ENCODE results near the gene CHKA. TPM values are rescaled to one million over a fixed set of nuclear protein-coding genes. Genes with fewer than 3 reads are reported as not detected.

The CHKA gene
- total and polyA plus RNA-seq, 9 of the 15 experiments (the other 6 are each of a cell fraction or from before 2014, with no cell fraction given) = 3.6 to 37.0 (median 30.2) TPM

DNA sequence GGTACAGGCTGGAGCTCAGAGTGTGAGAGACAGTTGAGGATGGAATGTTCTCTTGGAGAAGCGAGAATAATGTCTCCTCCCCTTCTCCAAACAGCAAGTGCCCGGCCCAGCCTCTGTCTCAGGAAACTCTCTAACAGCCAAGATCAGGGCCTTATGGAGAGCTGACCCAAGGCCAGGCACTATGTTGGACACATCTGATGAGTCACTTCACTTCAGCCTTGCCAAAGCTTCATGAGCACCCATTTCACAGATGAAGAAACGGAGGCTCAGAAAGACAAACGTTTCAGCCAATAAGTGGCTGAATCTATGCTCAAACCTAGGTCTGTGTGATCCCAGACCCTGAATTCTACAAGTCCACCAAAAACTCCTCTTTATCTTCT is 22.1 kb upstream of the CHKA start (continued):
- TF ChIP-seq CBX1 (IDR thresholded peaks at IDR 0.05; ENCODE audit: low read depth) = no peak
- TF ChIP-seq ZC3H4 (CRISPR knock-in tag; IDR thresholded peaks at IDR 0.05; ENCODE audit: borderline replicate concordance) = no peak
- TF ChIP-seq, protein P1, sequence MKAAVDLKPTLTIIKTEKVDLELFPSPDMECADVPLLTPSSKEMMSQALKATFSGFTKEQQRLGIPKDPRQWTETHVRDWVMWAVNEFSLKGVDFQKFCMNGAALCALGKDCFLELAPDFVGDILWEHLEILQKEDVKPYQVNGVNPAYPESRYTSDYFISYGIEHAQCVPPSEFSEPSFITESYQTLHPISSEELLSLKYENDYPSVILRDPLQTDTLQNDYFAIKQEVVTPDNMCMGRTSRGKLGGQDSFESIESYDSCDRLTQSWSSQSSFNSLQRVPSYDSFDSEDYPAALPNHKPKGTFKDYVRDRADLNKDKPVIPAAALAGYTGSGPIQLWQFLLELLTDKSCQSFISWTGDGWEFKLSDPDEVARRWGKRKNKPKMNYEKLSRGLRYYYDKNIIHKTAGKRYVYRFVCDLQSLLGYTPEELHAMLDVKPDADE (conservative IDR thresholded peaks at IDR 0.05; ENCODE audit: control insufficient read depth, low read depth, low read length) = no peak
- TF ChIP-seq SNIP1 (IDR thresholded peaks at IDR 0.05; ENCODE audit: low read depth) = no peak
- no peak for TF ChIP-seq ELF2 (CRISPR knock-in tag; IDR thresholded peaks at IDR 0.05)
- TF ChIP-seq ZKSCAN8 (CRISPR knock-in tag; IDR thresholded peaks at IDR 0.05) = no peak
- TF ChIP-seq, protein P2, sequence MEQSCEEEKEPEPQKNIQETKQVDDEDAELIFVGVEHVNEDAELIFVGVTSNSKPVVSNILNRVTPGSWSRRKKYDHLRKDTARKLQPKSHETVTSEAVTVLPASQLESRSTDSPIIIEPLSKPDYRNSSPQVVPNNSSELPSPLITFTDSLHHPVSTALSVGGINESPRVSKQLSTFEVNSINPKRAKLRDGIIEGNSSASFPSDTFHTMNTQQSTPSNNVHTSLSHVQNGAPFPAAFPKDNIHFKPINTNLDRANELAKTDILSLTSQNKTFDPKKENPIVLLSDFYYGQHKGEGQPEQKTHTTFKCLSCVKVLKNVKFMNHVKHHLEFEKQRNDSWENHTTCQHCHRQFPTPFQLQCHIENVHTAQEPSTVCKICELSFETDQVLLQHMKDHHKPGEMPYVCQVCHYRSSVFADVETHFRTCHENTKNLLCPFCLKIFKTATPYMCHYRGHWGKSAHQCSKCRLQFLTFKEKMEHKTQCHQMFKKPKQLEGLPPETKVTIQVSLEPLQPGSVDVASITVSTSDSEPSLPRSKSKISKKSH (CRISPR knock-in tag; IDR thresholded peaks at IDR 0.05) = no peak
- TF ChIP-seq HDAC2 (IDR thresholded peaks at IDR 0.05) = 0 out of 2 replicates have a peak, but pooled peaks have one; percentile 27
